Endothelial cell (in vitro differentiated cells): ENCODE measurements around the gene FIBCD1. TPM values are rescaled to one million over a fixed set of nuclear protein-coding genes. Genes with fewer than 3 reads are reported as not detected.

Experiments used
- DNase-seq: peaks from one replicate; pipeline ENCODE4 v3.0.0; 2021; ENCODE audit warnings: low spot score
- H3K27ac Mint-ChIP-seq: one replicate; pipeline ENCODE4 v1.8.0; 2021; ENCODE audit warnings: mixed read lengths, inconsistent platforms; ENCODE audit not compliant: unreplicated experiment
- H3K27me3 Mint-ChIP-seq: one replicate; pipeline ENCODE4 v1.8.0; 2021; ENCODE audit warnings: mild to moderate bottlenecking, moderate library complexity, mixed read lengths, inconsistent platforms; ENCODE audit not compliant: unreplicated experiment
- H3K36me3 Mint-ChIP-seq: one replicate; pipeline ENCODE4 v1.8.0; 2021; ENCODE audit warnings: mild to moderate bottlenecking, low read depth, mixed read lengths, inconsistent platforms; ENCODE audit not compliant: unreplicated experiment
- H3K4me1 Mint-ChIP-seq: one replicate; pipeline ENCODE4 v1.8.0; 2021; ENCODE audit warnings: mild to moderate bottlenecking, mixed read lengths, inconsistent platforms; ENCODE audit not compliant: unreplicated experiment
- H3K4me3 Mint-ChIP-seq: one replicate; pipeline ENCODE4 v1.8.0; 2021; ENCODE audit warnings: mild to moderate bottlenecking, mixed read lengths, inconsistent platforms; ENCODE audit not compliant: unreplicated experiment
- H3K9me3 Mint-ChIP-seq: one replicate; pipeline ENCODE4 v1.8.0; 2021; ENCODE audit warnings: mixed read lengths, inconsistent platforms; ENCODE audit not compliant: unreplicated experiment
- total RNA-seq: library from RNA; stranded (reverse); fragmentation: NEBNext Ultra II Directional; extraction: Animal tissue kit (Norgen Biotek cat#: 25700); gene quantifications from one replicate; pipeline ENCODE4 v1.2.1, GENCODE V29; 2021; ENCODE audit not compliant: unreplicated experiment
- TF ChIP-seq, protein P1 (sequence below): fragments of 200-600 bp; sonication (generic); IDR thresholded peaks from one replicate; pipeline ENCODE4 v1.5.0; 2021; ENCODE audit warnings: antibody characterized with exemption; ENCODE audit not compliant: unreplicated experiment

The FIBCD1 gene
- total RNA-seq, 1 donor from 2014 or later: 0.33 TPM

DNA sequence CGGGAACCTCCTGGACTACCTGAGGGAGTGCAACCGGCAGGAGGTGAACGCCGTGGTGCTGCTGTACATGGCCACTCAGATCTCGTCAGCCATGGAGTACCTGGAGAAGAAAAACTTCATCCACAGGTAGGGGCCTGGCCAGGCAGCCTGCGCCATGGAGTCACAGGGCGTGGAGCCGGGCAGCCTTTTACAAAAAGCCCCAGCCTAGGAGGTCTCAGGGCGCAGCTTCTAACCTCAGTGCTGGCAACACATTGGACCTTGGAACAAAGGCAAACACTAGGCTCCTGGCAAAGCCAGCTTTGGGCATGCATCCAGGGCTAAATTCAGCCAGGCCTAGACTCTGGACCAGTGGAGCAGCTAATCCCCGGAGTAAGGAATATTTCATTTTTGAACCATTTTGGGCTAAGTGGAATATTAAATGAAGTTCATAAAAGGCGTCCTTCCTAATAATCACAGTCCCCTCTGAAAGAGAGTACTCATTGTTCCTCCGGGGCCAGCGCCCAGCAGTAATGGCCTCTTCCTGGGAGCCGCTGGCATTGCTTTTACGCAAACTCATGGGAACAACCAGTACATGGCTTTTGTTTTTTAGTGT is 66.0 kb downstream of the FIBCD1 start:
- peaks cover 2% of the 10 kb centered on the region for H3K27me3 Mint-ChIP-seq
- H3K9me3 Mint-ChIP-seq: no peaks in the 10 kb centered on the region
- TF ChIP-seq, protein P1, sequence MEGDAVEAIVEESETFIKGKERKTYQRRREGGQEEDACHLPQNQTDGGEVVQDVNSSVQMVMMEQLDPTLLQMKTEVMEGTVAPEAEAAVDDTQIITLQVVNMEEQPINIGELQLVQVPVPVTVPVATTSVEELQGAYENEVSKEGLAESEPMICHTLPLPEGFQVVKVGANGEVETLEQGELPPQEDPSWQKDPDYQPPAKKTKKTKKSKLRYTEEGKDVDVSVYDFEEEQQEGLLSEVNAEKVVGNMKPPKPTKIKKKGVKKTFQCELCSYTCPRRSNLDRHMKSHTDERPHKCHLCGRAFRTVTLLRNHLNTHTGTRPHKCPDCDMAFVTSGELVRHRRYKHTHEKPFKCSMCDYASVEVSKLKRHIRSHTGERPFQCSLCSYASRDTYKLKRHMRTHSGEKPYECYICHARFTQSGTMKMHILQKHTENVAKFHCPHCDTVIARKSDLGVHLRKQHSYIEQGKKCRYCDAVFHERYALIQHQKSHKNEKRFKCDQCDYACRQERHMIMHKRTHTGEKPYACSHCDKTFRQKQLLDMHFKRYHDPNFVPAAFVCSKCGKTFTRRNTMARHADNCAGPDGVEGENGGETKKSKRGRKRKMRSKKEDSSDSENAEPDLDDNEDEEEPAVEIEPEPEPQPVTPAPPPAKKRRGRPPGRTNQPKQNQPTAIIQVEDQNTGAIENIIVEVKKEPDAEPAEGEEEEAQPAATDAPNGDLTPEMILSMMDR: no peak
- DNase-seq: no peak
- no peak overlapping the region for H3K4me3 Mint-ChIP-seq
- peaks cover 25% of the 10 kb centered on the region for H3K36me3 Mint-ChIP-seq
- H3K27ac Mint-ChIP-seq: no peak overlapping the region
- H3K4me1 Mint-ChIP-seq: peaks cover 4% of the 10 kb centered on the region

DNA sequence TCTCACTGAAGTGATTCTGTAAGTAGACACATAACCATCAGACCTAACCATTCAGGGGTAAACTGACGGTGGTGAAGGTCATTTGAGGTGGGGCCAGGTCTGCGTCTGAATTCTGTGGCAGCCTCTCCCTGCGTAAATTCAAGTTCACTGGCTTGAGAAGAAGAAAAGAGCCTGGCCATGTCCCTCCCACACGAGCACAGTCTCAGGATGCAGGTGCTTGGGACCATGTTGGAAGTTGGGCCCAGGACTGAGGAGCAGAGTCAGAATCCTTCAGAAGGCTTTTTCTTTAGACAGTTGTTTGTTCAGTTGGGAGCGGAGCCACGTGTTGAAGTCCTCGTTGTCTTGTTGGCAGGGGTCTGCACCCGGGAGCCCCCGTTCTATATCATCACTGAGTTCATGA is 66.5 kb downstream of the FIBCD1 start:
- TF ChIP-seq, protein P1: no peak
- Mint-ChIP-seq H3K27ac (no peak overlapping the region), H3K27me3 (peaks cover 2% of the 10 kb centered on the region), H3K36me3 (peaks cover 25% of the 10 kb centered on the region), H3K9me3 (no peaks in the 10 kb centered on the region), H3K4me3 (no peak overlapping the region), H3K4me1 (peaks cover 4% of the 10 kb centered on the region)
- DNase-seq: no peak

DNA sequence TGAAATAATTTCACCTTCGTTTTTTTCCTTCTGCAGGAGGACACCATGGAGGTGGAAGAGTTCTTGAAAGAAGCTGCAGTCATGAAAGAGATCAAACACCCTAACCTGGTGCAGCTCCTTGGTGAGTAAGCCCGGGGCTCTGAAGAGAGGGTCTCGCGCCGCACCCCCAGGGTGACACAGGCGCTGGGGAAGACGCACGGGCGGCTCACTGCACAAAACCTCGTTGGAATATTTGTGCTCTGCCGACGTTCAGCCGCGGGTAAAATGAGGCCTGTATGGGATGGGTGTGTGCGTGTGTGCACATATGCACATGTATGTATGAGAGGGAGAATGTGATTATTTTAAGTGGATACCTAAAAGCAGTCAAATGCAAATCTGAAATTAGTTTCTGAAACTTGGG is 67.0 kb downstream of the FIBCD1 start:
- Mint-ChIP-seq H3K9me3 (no peaks in the 10 kb centered on the region), H3K4me3 (no peak overlapping the region), H3K36me3 (peaks cover 29% of the 10 kb centered on the region), H3K27me3 (peaks cover 2% of the 10 kb centered on the region), H3K27ac (no peak overlapping the region), H3K4me1 (peaks cover 4% of the 10 kb centered on the region)
- no peak for DNase-seq
- TF ChIP-seq, protein P1: no peak

DNA sequence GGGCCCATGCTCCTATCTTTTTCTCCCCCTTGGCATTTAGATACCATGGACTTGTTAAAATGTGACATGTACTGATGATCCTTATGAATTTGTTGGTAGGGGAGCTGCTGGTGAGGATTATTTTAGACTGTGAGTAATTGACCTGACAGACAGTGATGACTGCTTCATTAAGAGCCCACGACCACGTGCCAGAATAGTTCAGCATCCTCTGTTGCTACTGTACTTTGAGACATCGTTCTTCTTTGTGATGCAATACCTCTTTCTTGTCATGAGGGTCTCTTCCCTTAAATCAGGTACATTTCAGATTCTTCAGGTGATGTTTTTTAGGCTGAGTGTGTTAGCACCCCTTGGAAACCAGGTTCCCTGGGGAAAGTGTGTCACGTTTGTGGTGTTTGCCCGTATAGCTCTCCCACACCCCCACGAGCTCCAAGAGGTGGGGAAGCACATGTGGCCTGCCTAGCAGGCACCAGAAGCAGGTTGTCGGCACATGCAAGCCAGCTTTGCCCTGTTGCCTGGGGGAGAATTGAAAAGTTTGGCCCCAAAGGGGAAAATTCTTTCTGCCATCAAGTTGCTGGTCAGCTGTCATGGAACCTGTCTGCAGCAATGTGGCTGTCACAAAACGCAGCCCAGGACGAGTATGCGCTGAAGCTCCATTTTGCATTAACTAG is 67.5 kb downstream of the FIBCD1 start:
- Mint-ChIP-seq H3K4me3 (no peak overlapping the region), H3K27me3 (peaks cover 2% of the 10 kb centered on the region), H3K4me1 (peaks cover 4% of the 10 kb centered on the region), H3K36me3 (peaks cover 31% of the 10 kb centered on the region), H3K9me3 (no peaks in the 10 kb centered on the region), H3K27ac (no peak overlapping the region)
- TF ChIP-seq, protein P1: no peak
- DNase-seq: no peak
